ENCODE measurements around the gene NAV3. TPM values are rescaled to one million over a fixed set of nuclear protein-coding genes. Genes with fewer than 3 reads are reported as not detected.

Gene NAV3
- total RNA-seq, 3 donors from 2014 or later = 0.90 to 5.3 (median 2.5) TPM

DNA sequence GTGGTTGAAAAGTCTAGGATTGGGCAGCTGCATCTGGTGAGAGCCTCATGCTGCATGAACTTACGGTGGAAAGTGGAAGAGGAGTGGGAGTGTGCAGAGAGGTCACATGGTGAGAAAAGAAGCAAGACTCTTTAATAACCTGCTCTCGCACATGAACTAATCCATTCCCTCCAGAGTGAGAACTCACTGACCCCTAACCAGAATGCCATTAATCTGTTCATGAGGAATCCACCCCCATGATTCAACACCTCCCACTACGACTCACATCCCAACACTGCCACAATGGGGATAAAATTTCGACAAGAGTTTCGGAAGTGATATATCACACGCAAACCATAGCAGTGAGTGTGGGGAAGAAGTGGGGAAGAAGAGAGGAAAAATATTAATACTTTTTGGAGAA is 377.4 kb downstream of the NAV3 start:
- no peaks in the 10 kb centered on the region for H3K36me3 ChIP-seq (ENCODE audit: low read depth)
- DNase-seq (no peak), ATAC-seq (no peak)
- no peaks in the 10 kb centered on the region for H3K4me1 ChIP-seq (ENCODE audit: low read depth)
- TF ChIP-seq, protein P1, sequence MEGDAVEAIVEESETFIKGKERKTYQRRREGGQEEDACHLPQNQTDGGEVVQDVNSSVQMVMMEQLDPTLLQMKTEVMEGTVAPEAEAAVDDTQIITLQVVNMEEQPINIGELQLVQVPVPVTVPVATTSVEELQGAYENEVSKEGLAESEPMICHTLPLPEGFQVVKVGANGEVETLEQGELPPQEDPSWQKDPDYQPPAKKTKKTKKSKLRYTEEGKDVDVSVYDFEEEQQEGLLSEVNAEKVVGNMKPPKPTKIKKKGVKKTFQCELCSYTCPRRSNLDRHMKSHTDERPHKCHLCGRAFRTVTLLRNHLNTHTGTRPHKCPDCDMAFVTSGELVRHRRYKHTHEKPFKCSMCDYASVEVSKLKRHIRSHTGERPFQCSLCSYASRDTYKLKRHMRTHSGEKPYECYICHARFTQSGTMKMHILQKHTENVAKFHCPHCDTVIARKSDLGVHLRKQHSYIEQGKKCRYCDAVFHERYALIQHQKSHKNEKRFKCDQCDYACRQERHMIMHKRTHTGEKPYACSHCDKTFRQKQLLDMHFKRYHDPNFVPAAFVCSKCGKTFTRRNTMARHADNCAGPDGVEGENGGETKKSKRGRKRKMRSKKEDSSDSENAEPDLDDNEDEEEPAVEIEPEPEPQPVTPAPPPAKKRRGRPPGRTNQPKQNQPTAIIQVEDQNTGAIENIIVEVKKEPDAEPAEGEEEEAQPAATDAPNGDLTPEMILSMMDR (IDR thresholded peaks at IDR 0.05) = no peak
- intact Hi-C loops (cut with DNase I, micrococcal nuclease) = no loop called here
- H3K9me3 ChIP-seq = no peaks in the 10 kb centered on the region
- no peak overlapping the region for H3K4me3 ChIP-seq

DNA sequence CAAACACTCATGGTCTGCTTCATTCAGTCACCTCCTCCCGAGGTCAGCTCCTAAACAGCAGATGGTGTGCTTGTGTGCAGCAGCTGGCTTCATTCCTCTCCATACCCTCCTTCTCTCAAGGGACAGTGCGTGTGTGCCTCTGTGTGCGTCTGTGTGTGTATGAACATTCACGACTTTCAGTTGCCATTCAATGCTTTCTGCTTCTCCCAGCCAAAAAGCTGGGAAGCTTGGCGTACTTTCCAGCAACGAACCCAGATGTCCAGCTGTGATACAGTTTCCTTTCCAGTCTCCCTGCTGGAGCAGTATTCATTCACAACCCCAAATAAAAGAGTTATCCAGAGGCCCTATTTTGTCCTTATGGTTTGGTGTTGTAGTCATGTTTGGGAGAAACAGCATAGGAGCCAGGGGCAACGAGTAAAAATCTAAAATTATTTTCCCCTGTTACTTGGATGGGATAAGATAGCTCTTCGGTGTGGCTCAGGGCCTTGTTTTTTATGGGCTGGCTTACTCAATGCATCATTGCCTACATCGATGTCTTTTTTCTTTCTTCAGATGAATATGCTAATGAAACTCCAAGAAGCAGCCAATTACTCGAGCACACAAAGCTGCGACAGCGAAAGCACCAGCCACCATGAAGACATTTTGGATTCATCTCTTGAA is 379.3 kb downstream of the NAV3 start:
- TF ChIP-seq, protein P1 (IDR thresholded peaks at IDR 0.05) = no peak
- Histone ChIP-seq H3K9me3 (no peaks in the 10 kb centered on the region), H3K4me3 (no peak overlapping the region), H3K36me3 (ENCODE audit: low read depth) (no peaks in the 10 kb centered on the region), H3K4me1 (ENCODE audit: low read depth) (no peaks in the 10 kb centered on the region)
- no peak for ATAC-seq
- no peak for DNase-seq
- intact Hi-C loops (cut with DNase I, micrococcal nuclease) = no loop called here

GRCh38 chr12:78210506-78210860 is 379.8 kb downstream of the NAV3 start:
- intact Hi-C loops (cut with DNase I, micrococcal nuclease) = no loop called here
- TF ChIP-seq, protein P1 (IDR thresholded peaks at IDR 0.05) = no peak
- Histone ChIP-seq H3K4me3 (no peak overlapping the region), H3K4me1 (ENCODE audit: low read depth) (no peaks in the 10 kb centered on the region), H3K36me3 (ENCODE audit: low read depth) (no peaks in the 10 kb centered on the region), H3K9me3 (no peaks in the 10 kb centered on the region)
- no peak for DNase-seq
- no peak for ATAC-seq

DNA sequence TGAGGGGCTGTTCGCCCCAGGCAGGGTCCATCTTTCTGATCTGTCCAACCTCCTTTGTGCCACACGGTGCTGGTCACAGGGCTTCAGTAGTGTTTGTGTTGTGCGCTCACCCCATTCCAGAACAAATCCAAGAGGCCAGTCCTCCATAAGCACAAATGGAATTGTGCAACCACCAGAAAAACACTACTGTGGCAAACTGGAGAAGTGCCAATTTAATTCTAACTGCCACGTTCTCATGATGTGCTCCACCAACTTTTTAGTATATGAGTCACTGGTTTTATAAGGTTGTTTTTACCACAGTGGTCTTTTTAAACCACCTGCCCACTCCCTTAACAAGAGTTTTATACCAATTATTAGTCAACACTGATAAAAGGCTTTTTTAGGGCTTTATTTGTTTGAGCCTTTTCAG is 380.2 kb downstream of the NAV3 start:
- Histone ChIP-seq H3K4me1 (ENCODE audit: low read depth) (no peaks in the 10 kb centered on the region), H3K9me3 (no peaks in the 10 kb centered on the region), H3K4me3 (no peak overlapping the region), H3K36me3 (ENCODE audit: low read depth) (no peaks in the 10 kb centered on the region)
- ATAC-seq (no peak), DNase-seq (no peak)
- TF ChIP-seq, protein P1 (IDR thresholded peaks at IDR 0.05) = no peak
- intact Hi-C loops (cut with DNase I, micrococcal nuclease) = no loop called here

- intact Hi-C loops (cut with DNase I, micrococcal nuclease) = no loop called here
- TF ChIP-seq, protein P1 (IDR thresholded peaks at IDR 0.05) = no peak
- no peak for DNase-seq
- Histone ChIP-seq H3K4me1 (ENCODE audit: low read depth) (no peaks in the 10 kb centered on the region), H3K36me3 (ENCODE audit: low read depth) (no peaks in the 10 kb centered on the region), H3K9me3 (no peaks in the 10 kb centered on the region), H3K4me3 (no peak overlapping the region)
- no peak for ATAC-seq
Measured at GRCh38 chr12:78220811-78221210, 390.1 kb downstream of the NAV3 start.

GRCh38 chr12:78224154-78224553 is 393.5 kb downstream of the NAV3 start:
- Histone ChIP-seq H3K4me1 (ENCODE audit: low read depth) (no peaks in the 10 kb centered on the region), H3K9me3 (no peaks in the 10 kb centered on the region), H3K36me3 (ENCODE audit: low read depth) (no peaks in the 10 kb centered on the region), H3K4me3 (no peak overlapping the region)
- DNase-seq = no peak
- intact Hi-C loops (cut with DNase I, micrococcal nuclease) = no loop called here
- TF ChIP-seq, protein P1 (IDR thresholded peaks at IDR 0.05) = no peak
- no peak for ATAC-seq
